OCI-M2 (cell line): ENCODE results near the gene ETV4.

ENCODE experiments used
- DNase-seq: peaks from one replicate; lab custom pipeline; 2025; ENCODE audit not compliant: unreplicated experiment; lab: John Stamatoyannopoulos, UW

The ETV4 gene

DNA sequence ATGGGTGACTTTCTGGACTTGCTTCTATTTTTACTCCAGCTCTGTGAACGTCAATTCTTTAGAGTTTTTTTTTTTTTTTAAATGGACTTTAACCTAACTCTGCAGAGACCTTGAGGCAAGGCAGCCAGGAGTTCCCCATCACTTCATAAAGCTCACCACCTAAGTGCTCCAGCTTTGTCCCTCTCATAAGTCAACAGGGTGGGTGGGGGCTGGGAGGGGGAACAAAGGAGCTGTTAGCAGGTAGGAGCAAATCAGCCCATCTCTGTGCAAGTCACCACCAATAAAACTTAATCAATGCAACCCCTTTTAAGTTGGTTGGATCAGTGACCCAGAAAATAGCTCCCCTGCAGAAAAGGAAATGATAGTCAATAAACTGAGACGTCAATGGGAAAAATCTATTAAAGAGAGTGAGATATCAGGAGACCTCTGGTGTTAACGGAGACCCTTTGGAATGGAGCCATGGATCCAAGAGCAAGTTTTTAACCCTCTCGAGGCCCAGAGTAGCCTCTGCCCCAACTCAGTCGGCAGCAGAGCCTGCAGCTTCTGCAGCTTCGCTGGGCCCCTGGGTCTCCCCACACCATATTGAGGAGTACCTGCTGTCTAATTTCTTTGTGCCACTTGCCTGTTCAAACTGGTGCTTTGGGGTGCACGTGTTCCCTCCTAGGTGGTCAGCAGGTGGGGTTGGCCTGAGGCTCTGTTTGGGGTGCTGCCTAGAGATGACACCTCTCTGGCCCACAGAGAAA, 27.6 kb upstream of the ETV4 start:
- DNase-seq, result no peak

GRCh38 chr17:43572368-43572980, 26.3 kb upstream of the ETV4 start:
- no peak for DNase-seq

DNA sequence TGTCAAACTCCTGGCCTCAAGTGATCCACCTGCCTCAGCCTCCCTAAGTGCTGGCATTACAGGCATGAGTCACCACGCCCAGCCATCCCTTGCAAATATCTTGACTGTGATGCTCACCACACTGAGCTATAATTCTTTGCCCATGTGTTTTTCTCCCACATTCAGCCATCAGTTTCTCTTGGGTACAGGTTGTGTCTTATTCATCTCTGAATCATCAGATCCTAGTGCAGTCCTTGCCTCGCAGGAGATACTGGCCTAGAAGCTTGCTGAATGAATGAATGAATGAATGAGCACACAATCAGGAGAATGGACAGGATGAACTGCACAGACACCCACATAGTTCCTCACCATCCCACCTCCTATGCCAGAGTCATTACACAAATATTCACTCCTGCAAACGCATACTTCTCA, 24.4 kb upstream of the ETV4 start:
- DNase-seq, result no peak

- DNase-seq, result no peak
Observed at GRCh38 chr17:43568506-43569082, 22.5 kb upstream of the ETV4 start.

DNA sequence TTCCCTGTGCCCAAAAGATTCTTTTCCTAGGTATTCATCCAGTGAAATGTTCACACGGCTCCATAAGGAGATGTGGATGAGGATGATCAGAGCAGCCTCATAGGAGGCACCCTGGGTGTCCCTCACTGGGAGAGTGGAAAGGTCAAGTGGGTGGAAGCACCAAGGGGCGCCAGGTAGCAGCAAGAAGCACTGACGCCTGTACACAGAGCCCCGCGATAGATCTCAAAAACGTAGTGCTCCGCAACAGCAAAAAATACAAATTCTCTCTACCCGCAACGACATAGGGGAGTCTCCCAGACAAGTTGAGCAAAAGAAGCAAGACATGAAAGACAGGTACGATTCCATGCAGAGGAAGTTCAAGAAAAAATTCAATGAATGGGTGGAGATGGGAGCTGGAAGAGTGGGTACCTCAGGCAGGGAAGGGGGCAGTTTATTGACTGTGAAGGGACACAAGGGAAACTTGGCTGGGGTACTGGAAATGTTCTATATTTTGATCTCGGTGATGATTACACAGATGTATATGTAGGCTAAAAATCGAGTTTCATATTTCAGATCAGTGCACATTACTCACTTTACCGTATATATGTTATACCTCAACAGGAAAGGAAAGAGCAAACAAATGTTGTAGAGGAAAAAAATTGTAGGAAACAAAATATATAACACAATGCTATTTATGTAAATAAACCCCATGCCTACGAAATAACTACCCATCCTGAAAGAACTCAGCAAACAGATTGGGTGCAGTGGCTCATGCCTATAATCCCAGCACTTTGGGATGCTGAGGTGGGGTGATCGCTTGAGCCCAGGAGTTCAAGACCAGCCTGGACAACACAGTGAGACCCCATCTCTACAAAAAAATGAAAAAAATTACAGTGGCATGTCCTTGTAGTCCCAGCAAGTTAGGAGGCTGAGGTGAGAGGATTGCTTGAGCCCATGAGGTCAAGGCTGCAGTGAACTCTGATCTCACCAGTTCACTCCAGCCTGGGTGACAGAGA, 17.8 kb upstream of the ETV4 start:
- DNase-seq, result no peak

DNA sequence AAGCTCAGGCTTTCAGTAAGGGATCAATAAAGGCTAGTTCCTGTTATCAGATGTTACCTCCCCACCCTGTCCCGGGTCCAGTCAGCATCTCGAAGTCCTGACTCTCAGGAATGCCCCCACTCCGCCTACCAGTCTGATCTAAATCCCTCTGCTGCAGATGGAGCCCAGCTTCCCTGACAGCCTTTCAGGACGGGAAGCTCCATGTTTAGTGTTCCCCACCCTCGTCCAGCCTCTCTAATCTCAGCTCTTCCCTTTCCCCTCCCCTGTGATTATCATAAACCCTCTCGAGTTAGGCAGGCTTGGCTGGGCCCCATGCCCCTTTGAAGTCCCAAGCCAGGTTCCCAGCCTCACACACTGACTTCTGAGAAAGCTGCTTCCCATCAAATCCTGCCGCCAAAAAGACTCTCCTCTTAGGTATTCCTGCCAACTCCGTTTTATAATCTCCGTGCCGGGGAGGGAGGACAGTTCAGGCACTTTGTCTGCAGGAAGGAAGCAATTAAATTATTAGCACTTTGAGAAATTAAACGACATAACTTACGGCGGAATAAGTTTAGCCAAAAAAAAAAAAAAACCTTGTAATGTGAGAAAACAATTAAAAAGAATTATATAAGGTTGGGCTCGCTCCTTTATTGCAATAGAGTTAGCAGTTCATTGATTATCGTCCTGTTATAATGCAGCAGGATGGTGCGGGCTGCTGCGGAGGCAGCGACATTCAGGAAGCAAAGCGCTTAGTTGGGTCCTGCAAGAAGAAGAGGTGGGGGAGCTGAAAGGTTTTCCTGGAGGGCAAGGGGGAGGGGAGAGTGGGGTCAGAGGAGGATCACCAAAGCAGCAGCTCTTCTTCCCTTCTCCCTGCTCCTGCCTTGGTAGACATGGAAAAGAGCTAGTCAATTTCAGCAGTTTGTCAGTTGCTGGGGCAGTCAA, 16.8 kb upstream of the ETV4 start:
- DNase-seq, result no peak

- no peak for DNase-seq
Observed at GRCh38 chr17:43560461-43561427, 14.6 kb upstream of the ETV4 start.

- no peak for DNase-seq
Observed at GRCh38 chr17:43559161-43559816, 13.1 kb upstream of the ETV4 start.

GRCh38 chr17:43558805-43559160, 12.6 kb upstream of the ETV4 start:
- no peak for DNase-seq

DNA sequence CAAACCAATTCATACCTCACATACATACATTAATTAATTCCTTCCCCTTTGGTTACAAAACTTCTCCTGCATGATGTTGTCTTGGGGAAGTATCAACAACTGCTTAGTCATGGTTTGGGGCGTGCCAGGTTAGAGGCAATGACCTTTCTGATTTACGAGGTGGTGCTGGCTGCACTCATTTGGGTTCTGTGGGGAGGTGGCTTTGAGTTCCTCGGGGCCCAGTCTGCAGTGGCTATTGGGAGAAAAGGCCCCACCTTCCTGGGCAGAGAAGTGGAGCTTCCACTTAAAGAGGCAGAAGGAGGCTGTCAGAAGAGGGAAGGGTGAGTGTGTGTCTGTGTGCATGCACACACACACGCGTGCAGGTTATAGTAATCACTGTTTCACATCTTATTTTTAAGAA, 10.2 kb upstream of the ETV4 start:
- DNase-seq, result no peak

DNA sequence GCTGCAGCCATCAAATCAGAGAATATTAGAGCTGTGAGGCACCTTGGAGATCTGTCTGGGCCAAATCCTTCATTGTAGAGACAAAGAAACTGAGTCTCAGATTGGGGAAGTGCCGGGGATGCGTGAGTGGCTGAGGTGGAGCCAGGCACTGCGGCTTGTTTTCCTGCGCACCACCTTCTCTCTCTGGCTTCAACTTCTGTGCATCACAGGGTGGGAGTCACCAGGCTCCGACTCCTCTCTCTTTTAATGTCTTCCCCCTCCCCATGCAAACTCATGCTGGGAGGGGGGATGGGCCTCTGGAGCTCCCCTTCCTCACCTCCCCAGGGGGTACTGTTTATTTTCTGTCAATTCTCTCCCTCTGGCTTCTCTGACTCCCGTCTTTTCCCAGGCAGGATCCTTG, 8.7 kb upstream of the ETV4 start:
- DNase-seq, result no peak

- no peak for DNase-seq
Observed at GRCh38 chr17:43553573-43553972, 7.4 kb upstream of the ETV4 start.

DNA sequence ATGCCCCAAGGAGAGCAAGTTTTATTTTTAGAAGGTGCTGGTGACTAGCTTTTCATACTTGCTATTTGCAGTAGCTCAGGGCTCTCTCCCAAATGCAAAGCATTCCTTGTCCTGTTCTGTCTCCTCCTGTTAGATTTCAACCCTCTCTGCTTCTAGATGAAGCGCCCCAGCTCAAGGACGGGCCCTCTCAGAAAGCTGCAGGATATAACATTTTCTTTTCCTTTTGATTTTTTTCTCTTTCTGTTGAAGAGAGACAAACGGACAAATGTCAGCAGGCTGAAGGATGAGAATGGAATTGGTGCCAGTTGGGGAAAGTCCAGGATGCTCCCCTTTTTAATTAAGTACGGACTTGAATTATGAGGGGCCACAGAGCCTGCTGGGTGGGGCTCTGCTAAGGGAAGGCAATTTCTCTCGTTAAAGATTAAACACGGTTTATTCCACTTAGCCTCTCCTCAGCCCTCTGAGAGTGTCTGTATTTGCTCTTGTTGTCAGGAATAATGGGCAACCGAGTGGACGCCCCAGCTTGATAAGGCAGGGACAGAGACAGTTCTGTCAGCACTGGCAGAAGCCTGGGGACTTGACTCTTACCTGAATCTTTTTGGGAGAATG, 6.2 kb upstream of the ETV4 start:
- no peak for DNase-seq

DNA sequence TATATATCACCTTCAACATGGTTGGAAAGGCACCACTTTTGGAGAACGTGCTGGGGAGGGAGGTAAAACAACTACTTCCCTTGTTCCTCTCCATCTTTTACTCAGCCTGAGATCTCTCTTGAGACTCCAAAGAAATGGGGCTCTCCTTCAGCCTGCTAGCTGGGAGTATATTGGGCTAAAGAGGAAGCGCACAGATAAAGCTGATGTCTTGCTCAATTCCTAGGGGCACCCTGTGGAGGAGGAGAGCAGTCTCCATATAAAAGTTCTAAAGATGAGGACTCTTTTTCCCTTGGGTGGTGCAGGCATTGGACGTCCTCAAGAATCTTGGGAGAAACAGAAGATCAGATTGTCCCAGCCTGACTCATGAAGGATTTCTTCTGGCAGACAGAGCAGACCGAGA, 4.6 kb upstream of the ETV4 start:
- DNase-seq, result no peak

DNA sequence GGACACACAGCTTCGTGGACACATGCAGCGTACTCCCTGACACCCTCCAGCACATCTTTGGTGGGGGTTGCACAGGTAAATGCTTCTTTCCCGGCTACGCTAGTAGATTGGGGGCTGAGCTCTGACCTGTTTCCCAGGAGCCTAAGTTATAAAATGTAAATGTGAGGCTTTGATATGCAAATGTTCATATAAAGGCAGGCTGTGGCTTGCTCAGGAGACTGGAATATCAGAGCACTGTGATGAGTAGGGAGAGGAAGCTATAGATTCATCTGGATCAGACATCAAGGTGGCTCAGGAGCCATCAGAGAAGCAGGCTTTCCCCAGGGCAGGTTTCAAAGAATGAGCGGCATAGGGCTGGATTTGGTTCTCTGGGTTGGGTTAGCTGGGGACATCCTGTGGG, 3.4 kb upstream of the ETV4 start:
- DNase-seq, result no peak

DNA sequence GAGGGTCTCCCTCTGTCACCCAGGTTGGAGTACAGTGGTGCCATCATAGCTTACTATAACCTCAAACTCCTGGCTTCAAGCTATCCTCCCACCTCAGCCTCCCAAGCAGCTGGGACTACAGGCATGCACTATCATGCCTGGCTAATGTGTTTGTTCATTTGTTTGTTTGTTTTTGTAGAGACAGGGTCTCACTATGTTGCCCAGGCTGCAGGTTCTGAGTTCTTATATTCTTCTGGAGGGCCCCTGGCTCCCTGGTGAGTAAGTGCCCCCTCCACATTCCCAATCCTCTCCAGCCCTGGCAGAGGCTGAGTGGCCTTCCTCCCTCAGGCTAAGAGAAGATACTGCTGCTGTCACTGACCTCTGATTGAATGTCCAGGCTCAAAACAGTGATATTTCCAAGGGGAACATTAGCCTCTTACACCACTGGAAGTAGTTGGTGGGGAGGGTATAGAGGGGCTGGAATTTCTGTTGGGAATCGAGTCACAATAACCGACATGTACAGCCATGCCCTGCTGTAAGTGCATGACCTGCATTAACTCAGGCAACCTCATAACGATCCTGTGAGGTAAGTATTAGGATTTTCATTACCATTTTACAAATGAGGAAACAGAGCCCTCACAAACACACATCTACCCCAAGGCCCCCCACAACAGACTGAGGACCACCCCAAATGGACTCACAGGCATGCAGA, 2.7 kb upstream of the ETV4 start:
- DNase-seq, result no peak

DNA sequence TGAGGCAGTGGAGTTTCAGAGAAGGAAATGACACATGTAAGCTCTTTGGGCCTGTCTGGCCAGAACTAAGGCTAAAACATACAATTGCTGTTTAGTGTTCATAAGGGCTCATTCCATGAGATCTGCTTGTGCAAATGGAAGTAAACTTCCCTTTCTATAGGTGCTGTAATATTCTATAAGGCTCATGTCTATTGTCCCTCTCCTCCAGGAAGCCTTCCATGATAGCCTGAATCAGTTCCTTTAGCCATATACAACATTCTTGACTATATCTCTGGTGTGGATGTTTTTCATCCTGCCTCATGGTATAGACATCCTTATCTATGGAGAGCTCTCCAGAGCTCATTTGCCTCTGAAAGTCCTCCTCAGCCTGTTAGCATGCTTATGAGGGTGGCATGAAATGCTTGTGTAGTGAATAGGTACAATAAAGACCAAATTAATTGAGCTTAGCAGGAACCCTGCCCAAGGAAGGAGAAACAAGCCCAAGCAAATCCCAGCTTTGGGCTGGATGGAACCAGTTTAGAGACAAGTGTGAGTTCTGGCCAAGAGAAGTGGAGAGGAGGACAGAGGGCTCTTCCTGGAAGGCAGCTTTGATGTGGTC, 1.6 kb upstream of the ETV4 start:
- DNase-seq, result no peak
